Type B pancreatic cell (in vitro differentiated cells): ENCODE data around the gene GALNT1. TPM values are rescaled to one million over a fixed set of nuclear protein-coding genes. Genes with fewer than 3 reads are reported as not detected.

Source experiments
- DNase-seq: peaks from one replicate; pipeline ENCODE4 v3.0.0; 2021; ENCODE audit warnings: mixed read lengths; ENCODE audit not compliant: unreplicated experiment; ENCODE audit errors: extremely low spot score
- H3K27ac Mint-ChIP-seq: 2 replicates; pipeline ENCODE4 v1.8.0; 2021; ENCODE audit warnings: mild to moderate bottlenecking, mixed read lengths
- H3K27me3 Mint-ChIP-seq: 2 replicates; pipeline ENCODE4 v1.8.0; 2021; ENCODE audit warnings: mixed read lengths
- H3K36me3 Mint-ChIP-seq: 2 replicates; pipeline ENCODE4 v1.8.0; 2021; ENCODE audit warnings: mixed read lengths
- H3K4me1 Mint-ChIP-seq: one replicate; pipeline ENCODE4 v1.8.0; 2021; ENCODE audit warnings: mixed read lengths; ENCODE audit not compliant: unreplicated experiment
- H3K4me3 Mint-ChIP-seq: 2 replicates; pipeline ENCODE4 v1.8.0; 2021; ENCODE audit warnings: mild to moderate bottlenecking, mixed read lengths
- H3K9me3 Mint-ChIP-seq: 2 replicates; pipeline ENCODE4 v1.8.0; 2021; ENCODE audit warnings: mixed read lengths
- CTCF ChIP-seq: fragments of 200-600 bp; sonication (generic); conservative IDR thresholded peaks from 2 replicates; pipeline ENCODE4 v1.5.0; 2021; ENCODE audit warnings: antibody characterized with exemption, mild to moderate bottlenecking
- total RNA-seq: library from RNA; stranded (reverse); gene quantifications from 2 replicates; pipeline ENCODE4 v1.2.1, GENCODE V29; 2021; ENCODE audit warnings: low replicate concordance

GALNT1 gene
- total RNA-seq, 1 donor from 2014 or later = 92.1 TPM

- Mint-ChIP-seq H3K27ac (no peak overlapping the region), H3K4me1 (peaks cover 12% of the 10 kb centered on the region), H3K9me3 (peaks cover 9% of the 10 kb centered on the region), H3K27me3 (peaks cover 7% of the 10 kb centered on the region), H3K36me3 (no peaks in the 10 kb centered on the region), H3K4me3 (peak overlapping the region; percentile 29)
- no peak for DNase-seq
- TF ChIP-seq CTCF = no peak
Measured at GRCh38 chr18:35578481-35578880, 3.1 kb upstream of the GALNT1 start.

GRCh38 chr18:35578936-35579335, 2.6 kb upstream of the GALNT1 start:
- DNase-seq = no peak
- H3K36me3 Mint-ChIP-seq = peaks cover under 1% of the 10 kb centered on the region
- peaks cover 7% of the 10 kb centered on the region for H3K27me3 Mint-ChIP-seq
- H3K4me3 Mint-ChIP-seq = peak overlapping the region; percentile 29
- TF ChIP-seq CTCF = no peak
- no peak overlapping the region for H3K27ac Mint-ChIP-seq
- H3K9me3 Mint-ChIP-seq = peaks cover 9% of the 10 kb centered on the region
- H3K4me1 Mint-ChIP-seq = peaks cover 14% of the 10 kb centered on the region

GRCh38 chr18:35580701-35581539, 620 bp upstream of the GALNT1 start:
- Mint-ChIP-seq H3K4me1 (peaks cover 14% of the 10 kb centered on the region), H3K27me3 (peaks cover 7% of the 10 kb centered on the region), H3K36me3 (peaks cover 11% of the 10 kb centered on the region), H3K27ac (no peak overlapping the region), H3K9me3 (peaks cover 7% of the 10 kb centered on the region), H3K4me3 (peak overlapping the region; percentile 82)
- no peak for TF ChIP-seq CTCF
- peak; percentile 77 for DNase-seq

- no peaks in the 10 kb centered on the region for H3K9me3 Mint-ChIP-seq
- peak overlapping the region; percentile 88 for H3K27ac Mint-ChIP-seq
- DNase-seq = no peak
- TF ChIP-seq CTCF = no peak
- peaks cover 14% of the 10 kb centered on the region for H3K4me1 Mint-ChIP-seq
- peaks cover 7% of the 10 kb centered on the region for H3K27me3 Mint-ChIP-seq
- H3K36me3 Mint-ChIP-seq = peaks cover 11% of the 10 kb centered on the region
- H3K4me3 Mint-ChIP-seq = peak overlapping the region; percentile 89
Measured at GRCh38 chr18:35581898-35582641, 530 bp downstream of the GALNT1 start.

- TF ChIP-seq CTCF = no peak
- Mint-ChIP-seq H3K27me3 (peaks cover 7% of the 10 kb centered on the region), H3K27ac (peak overlapping the region; percentile 88), H3K4me1 (peaks cover 14% of the 10 kb centered on the region), H3K4me3 (peak overlapping the region; percentile 89), H3K9me3 (no peaks in the 10 kb centered on the region), H3K36me3 (peaks cover 14% of the 10 kb centered on the region)
- DNase-seq = no peak
Measured at GRCh38 chr18:35582899-35583558, 1.5 kb downstream of the GALNT1 start.
